ENCODE data around the gene IL1RAP. TPM values are rescaled to one million over a fixed set of nuclear protein-coding genes. Genes with fewer than 3 reads are reported as not detected.

Gene IL1RAP
- total and polyA plus RNA-seq, 5 donors: 1.6 to 8.5 (median 5.5) TPM

GRCh38 chr3:190526787-190527762 lies 13.2 kb downstream of the IL1RAP start:
- DNase-seq (no peak), ATAC-seq (no peak)
- Histone ChIP-seq H3K9me3 (ENCODE audit: control insufficient read depth, low read length) (no peaks in the 10 kb centered on the region), H3K4me3 (ENCODE audit: low read length) (no peak overlapping the region), H3K27ac (ENCODE audit: low read length) (no peak overlapping the region), H3K27me3 (ENCODE audit: control insufficient read depth, insufficient read depth) (no peaks in the 10 kb centered on the region), H3K4me1 (ENCODE audit: control insufficient read depth, insufficient read depth, low read length) (no peaks in the 10 kb centered on the region)
- intact Hi-C loops (cut with DNase I): no loop called here
- 84% methylated on average over 5 of the region's 5 CpGs for WGBS

GRCh38 chr3:190528706-190529105 lies 14.8 kb downstream of the IL1RAP start:
- Histone ChIP-seq H3K4me1 (ENCODE audit: control insufficient read depth, insufficient read depth, low read length) (peaks cover 4% of the 10 kb centered on the region), H3K4me3 (ENCODE audit: low read length) (no peak overlapping the region), H3K27ac (ENCODE audit: low read length) (no peak overlapping the region), H3K27me3 (ENCODE audit: control insufficient read depth, insufficient read depth) (no peaks in the 10 kb centered on the region), H3K9me3 (ENCODE audit: control insufficient read depth, low read length) (no peaks in the 10 kb centered on the region)
- ATAC-seq (no peak), DNase-seq (no peak)
- WGBS: 77% methylated on average over 3 of the region's 3 CpGs
- intact Hi-C loops (cut with DNase I): no loop called here

- Histone ChIP-seq H3K4me3 (ENCODE audit: low read length) (no peak overlapping the region), H3K9me3 (ENCODE audit: control insufficient read depth, low read length) (no peaks in the 10 kb centered on the region), H3K27ac (ENCODE audit: low read length) (no peak overlapping the region), H3K27me3 (ENCODE audit: control insufficient read depth, insufficient read depth) (no peaks in the 10 kb centered on the region), H3K4me1 (ENCODE audit: control insufficient read depth, insufficient read depth, low read length) (peaks cover 4% of the 10 kb centered on the region)
- 88% methylated on average over 3 of the region's 3 CpGs for WGBS
- ATAC-seq (no peak), DNase-seq (no peak)
- intact Hi-C loops (cut with DNase I): no loop called here
Measured at GRCh38 chr3:190531406-190531805, 17.5 kb downstream of the IL1RAP start.

- ATAC-seq: peak in 1 of 2 donors; percentile 50
- intact Hi-C loops (cut with DNase I): no loop called here
- no peak overlapping the region for H3K4me3 ChIP-seq (ENCODE audit: low read length)
- no peaks in the 10 kb centered on the region for H3K27me3 ChIP-seq (ENCODE audit: control insufficient read depth, insufficient read depth)
- DNase-seq: no peak
- no peak overlapping the region for H3K27ac ChIP-seq (ENCODE audit: low read length)
- H3K9me3 ChIP-seq (ENCODE audit: control insufficient read depth, low read length): no peaks in the 10 kb centered on the region
- WGBS: 74% methylated on average over 7 of the region's 7 CpGs
- H3K4me1 ChIP-seq (ENCODE audit: control insufficient read depth, insufficient read depth, low read length): peaks cover 4% of the 10 kb centered on the region
Measured at GRCh38 chr3:190532731-190533203, 18.9 kb downstream of the IL1RAP start.

GRCh38 chr3:190533511-190534281 lies 19.8 kb downstream of the IL1RAP start:
- 25% methylated on average over 13 of the region's 13 CpGs for WGBS
- intact Hi-C loops (cut with DNase I): no loop called here

GRCh38 chr3:190534386-190534785 lies 20.5 kb downstream of the IL1RAP start:
- DNase-seq (no peak), ATAC-seq (no peak)
- Histone ChIP-seq H3K4me1 (ENCODE audit: control insufficient read depth, insufficient read depth, low read length) (peaks cover 4% of the 10 kb centered on the region), H3K27ac (ENCODE audit: low read length) (no peak overlapping the region), H3K4me3 (ENCODE audit: low read length) (no peak overlapping the region), H3K27me3 (ENCODE audit: control insufficient read depth, insufficient read depth) (no peaks in the 10 kb centered on the region), H3K9me3 (ENCODE audit: control insufficient read depth, low read length) (no peaks in the 10 kb centered on the region)
- 86% methylated on average over 4 of the region's 4 CpGs for WGBS
- intact Hi-C loops (cut with DNase I): no loop called here

More at GRCh38 chr3:190533511-190534281, 19.8 kb downstream of the IL1RAP start:
- ATAC-seq (peak; percentile 91), DNase-seq (peak; percentile 83 to 89 (median 83))
- no peaks in the 10 kb centered on the region for H3K27me3 ChIP-seq (ENCODE audit: control insufficient read depth, insufficient read depth)
- H3K27ac ChIP-seq (ENCODE audit: low read length): peak overlapping the region; percentile 13
- no peak overlapping the region for H3K4me3 ChIP-seq (ENCODE audit: low read length)
- peaks cover 4% of the 10 kb centered on the region for H3K4me1 ChIP-seq (ENCODE audit: control insufficient read depth, insufficient read depth, low read length)
- H3K9me3 ChIP-seq (ENCODE audit: control insufficient read depth, low read length): no peaks in the 10 kb centered on the region

- ATAC-seq (no peak), DNase-seq (no peak)
- no peaks in the 10 kb centered on the region for H3K9me3 ChIP-seq (ENCODE audit: control insufficient read depth, low read length)
- no peak overlapping the region for H3K27ac ChIP-seq (ENCODE audit: low read length)
- intact Hi-C loops (cut with DNase I): no loop called here
- no peaks in the 10 kb centered on the region for H3K27me3 ChIP-seq (ENCODE audit: control insufficient read depth, insufficient read depth)
- 94% methylated on average over 2 of the region's 2 CpGs for WGBS
- H3K4me1 ChIP-seq (ENCODE audit: control insufficient read depth, insufficient read depth, low read length): peaks cover 4% of the 10 kb centered on the region
- H3K4me3 ChIP-seq (ENCODE audit: low read length): no peak overlapping the region
Measured at GRCh38 chr3:190534986-190535385, 21.1 kb downstream of the IL1RAP start.

GRCh38 chr3:190537146-190537545 lies 23.3 kb downstream of the IL1RAP start:
- no peak for DNase-seq
- H3K27ac ChIP-seq (ENCODE audit: low read length): no peak overlapping the region
- no peaks in the 10 kb centered on the region for H3K9me3 ChIP-seq (ENCODE audit: control insufficient read depth, low read length)
- H3K4me1 ChIP-seq (ENCODE audit: control insufficient read depth, insufficient read depth, low read length): peaks cover 4% of the 10 kb centered on the region
- ATAC-seq: no peak
- H3K4me3 ChIP-seq (ENCODE audit: low read length): no peak overlapping the region
- intact Hi-C loops (cut with DNase I): no loop called here
- WGBS: 97% methylated on average over 3 of the region's 3 CpGs
- H3K27me3 ChIP-seq (ENCODE audit: control insufficient read depth, insufficient read depth): no peaks in the 10 kb centered on the region

GRCh38 chr3:190538288-190538687 lies 24.4 kb downstream of the IL1RAP start:
- intact Hi-C loops (cut with DNase I): no loop called here
- no peak for ATAC-seq
- Histone ChIP-seq H3K4me1 (ENCODE audit: control insufficient read depth, insufficient read depth, low read length) (peaks cover 5% of the 10 kb centered on the region), H3K4me3 (ENCODE audit: low read length) (no peak overlapping the region), H3K9me3 (ENCODE audit: control insufficient read depth, low read length) (no peaks in the 10 kb centered on the region), H3K27me3 (ENCODE audit: control insufficient read depth, insufficient read depth) (no peaks in the 10 kb centered on the region), H3K27ac (ENCODE audit: low read length) (no peak overlapping the region)
- no peak for DNase-seq
- WGBS: 84% methylated on average over 2 of the region's 2 CpGs

GRCh38 chr3:190539526-190539925 lies 25.6 kb downstream of the IL1RAP start:
- 96% methylated on average over 3 of the region's 3 CpGs for WGBS
- H3K27ac ChIP-seq (ENCODE audit: low read length): no peak overlapping the region
- H3K27me3 ChIP-seq (ENCODE audit: control insufficient read depth, insufficient read depth): no peaks in the 10 kb centered on the region
- intact Hi-C loops (cut with DNase I): no loop called here
- ATAC-seq (no peak), DNase-seq (no peak)
- H3K4me3 ChIP-seq (ENCODE audit: low read length): no peak overlapping the region
- H3K4me1 ChIP-seq (ENCODE audit: control insufficient read depth, insufficient read depth, low read length): peaks cover 2% of the 10 kb centered on the region
- no peaks in the 10 kb centered on the region for H3K9me3 ChIP-seq (ENCODE audit: control insufficient read depth, low read length)

GRCh38 chr3:190541008-190541407 lies 27.1 kb downstream of the IL1RAP start:
- Histone ChIP-seq H3K27ac (ENCODE audit: low read length) (no peak overlapping the region), H3K27me3 (ENCODE audit: control insufficient read depth, insufficient read depth) (no peaks in the 10 kb centered on the region), H3K9me3 (ENCODE audit: control insufficient read depth, low read length) (no peaks in the 10 kb centered on the region), H3K4me1 (ENCODE audit: control insufficient read depth, insufficient read depth, low read length) (peaks cover 3% of the 10 kb centered on the region), H3K4me3 (ENCODE audit: low read length) (no peak overlapping the region)
- intact Hi-C loops (cut with DNase I): no loop called here
- DNase-seq: no peak
- no peak for ATAC-seq

Measured in right cardiac atrium (tissue), 5 donors.